ENCODE measurements around the gene YPEL2. TPM values are rescaled to one million over a fixed set of nuclear protein-coding genes. Genes with fewer than 3 reads are reported as not detected.
"Not testable (repeated sequence)": the region's sequence is repeated elsewhere in the genome, so short reads cannot be mapped to it uniquely, and the experiment has no call there.

YPEL2 gene
- total RNA-seq, 1 donor from 2014 or later = 41.1 TPM

DNA sequence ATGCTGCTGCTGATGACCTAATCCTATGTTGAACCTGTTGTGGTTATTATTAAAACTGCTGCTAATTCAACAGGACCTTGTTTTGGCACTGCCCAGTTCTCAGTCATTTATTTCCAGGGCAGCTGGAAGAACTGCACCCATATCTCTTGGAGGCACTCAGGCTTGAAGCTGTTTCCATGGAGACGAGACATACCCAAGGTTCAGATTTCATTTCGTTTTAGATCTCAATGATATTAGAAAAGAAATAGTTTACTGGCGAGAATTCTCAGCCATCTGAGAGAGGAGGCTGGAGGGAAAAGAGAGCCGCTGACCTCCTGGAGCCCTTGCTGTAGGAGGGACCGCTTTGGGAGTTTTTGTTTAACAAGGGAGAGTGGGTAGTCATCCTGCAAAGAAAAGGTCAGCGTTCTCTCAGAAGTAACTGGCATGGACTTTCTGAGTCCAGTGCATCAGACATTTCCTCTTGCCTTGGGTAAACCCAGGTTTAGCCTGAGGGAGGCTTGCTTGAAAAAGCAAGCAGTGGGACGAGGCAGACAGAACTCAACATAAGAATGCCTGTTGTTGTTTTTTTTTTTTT, 75.4 kb downstream of the YPEL2 start:
- H3K79me2 ChIP-seq (ENCODE audit: insufficient read depth, low read length) = no peaks in the 10 kb centered on the region
- peak; percentile 76 for DNase-seq (ENCODE audit: low read depth)
- TF ChIP-seq, protein P1, sequence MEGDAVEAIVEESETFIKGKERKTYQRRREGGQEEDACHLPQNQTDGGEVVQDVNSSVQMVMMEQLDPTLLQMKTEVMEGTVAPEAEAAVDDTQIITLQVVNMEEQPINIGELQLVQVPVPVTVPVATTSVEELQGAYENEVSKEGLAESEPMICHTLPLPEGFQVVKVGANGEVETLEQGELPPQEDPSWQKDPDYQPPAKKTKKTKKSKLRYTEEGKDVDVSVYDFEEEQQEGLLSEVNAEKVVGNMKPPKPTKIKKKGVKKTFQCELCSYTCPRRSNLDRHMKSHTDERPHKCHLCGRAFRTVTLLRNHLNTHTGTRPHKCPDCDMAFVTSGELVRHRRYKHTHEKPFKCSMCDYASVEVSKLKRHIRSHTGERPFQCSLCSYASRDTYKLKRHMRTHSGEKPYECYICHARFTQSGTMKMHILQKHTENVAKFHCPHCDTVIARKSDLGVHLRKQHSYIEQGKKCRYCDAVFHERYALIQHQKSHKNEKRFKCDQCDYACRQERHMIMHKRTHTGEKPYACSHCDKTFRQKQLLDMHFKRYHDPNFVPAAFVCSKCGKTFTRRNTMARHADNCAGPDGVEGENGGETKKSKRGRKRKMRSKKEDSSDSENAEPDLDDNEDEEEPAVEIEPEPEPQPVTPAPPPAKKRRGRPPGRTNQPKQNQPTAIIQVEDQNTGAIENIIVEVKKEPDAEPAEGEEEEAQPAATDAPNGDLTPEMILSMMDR (IDR thresholded peaks at IDR 0.05; ENCODE audit: insufficient read depth, low read depth, low read length) = no peak
- no peak for TF ChIP-seq EZH2 (IDR thresholded peaks at IDR 0.05; ENCODE audit: insufficient read depth, low read length)
- Mint-ChIP-seq H3K4me1 (ENCODE audit: low read depth, unreplicated experiment) (peaks cover 7% of the 10 kb centered on the region), H3K27me3 (ENCODE audit: low read depth, unreplicated experiment) (no peaks in the 10 kb centered on the region), H3K9me3 (ENCODE audit: unreplicated experiment) (no peaks in the 10 kb centered on the region), H3K36me3 (ENCODE audit: low read depth, unreplicated experiment) (peaks cover 9% of the 10 kb centered on the region), H3K27ac (ENCODE audit: unreplicated experiment) (peak overlapping the region; percentile 66), H3K4me3 (ENCODE audit: unreplicated experiment) (no peak overlapping the region)
- peak overlapping the region; percentile 40 for H3K4me2 ChIP-seq (ENCODE audit: low read length)
- H3K4me3 ChIP-seq (ENCODE audit: insufficient read depth, low read depth, low read length) = no peak overlapping the region
- H3K36me3 ChIP-seq (ENCODE audit: insufficient read depth, low read length) = no peaks in the 10 kb centered on the region
- H3K4me1 ChIP-seq (ENCODE audit: insufficient read depth, low read length) = peaks cover 8% of the 10 kb centered on the region
- peaks cover 5% of the 10 kb centered on the region for H3K9me3 ChIP-seq (ENCODE audit: insufficient read depth, low read depth, low read length)
- H3K9ac ChIP-seq (ENCODE audit: low read length) = no peak overlapping the region
- no peaks in the 10 kb centered on the region for H3K27me3 ChIP-seq (ENCODE audit: insufficient read depth, low read length)
- H2AFZ ChIP-seq (ENCODE audit: low read depth, low read length) = no peak overlapping the region
- H3K27ac ChIP-seq (ENCODE audit: low read depth, low read length) = no peak overlapping the region
- H4K20me1 ChIP-seq (ENCODE audit: insufficient read depth, low read length) = no peaks in the 10 kb centered on the region
- FAIRE-seq = no peak

DNA sequence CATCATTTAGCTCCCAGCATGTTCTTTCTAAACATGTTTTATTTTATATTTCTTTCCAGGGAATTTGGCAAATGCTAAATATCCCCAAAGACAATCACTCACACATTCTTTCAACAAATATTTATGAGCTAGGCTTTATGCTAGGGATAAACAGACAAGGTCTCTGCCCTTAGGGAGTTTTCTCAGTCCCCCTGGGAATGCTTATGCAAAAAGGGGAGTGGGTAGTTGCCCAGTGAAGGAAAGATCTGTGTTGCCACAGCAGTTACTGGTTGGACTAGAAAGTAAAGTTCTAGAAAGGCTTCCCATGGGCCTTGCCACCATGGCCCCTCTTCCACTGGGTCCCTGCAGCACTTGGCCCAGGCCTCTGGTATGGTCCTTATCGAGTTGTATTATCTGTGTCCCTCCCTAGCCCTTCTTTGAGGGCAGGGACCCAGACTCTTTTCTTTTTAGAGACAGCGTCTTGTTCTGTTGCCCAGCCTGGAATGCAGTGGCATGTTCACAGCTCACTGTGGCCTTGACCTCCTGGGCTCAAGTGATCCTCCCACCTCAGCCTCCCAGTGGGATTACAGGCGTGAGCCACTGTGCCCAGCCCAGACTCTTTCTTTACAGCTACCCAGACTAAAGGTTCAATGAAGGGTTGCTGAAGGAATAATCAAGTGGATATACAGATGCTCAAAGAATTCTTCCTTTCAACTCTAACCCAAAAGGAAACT, 78.0 kb downstream of the YPEL2 start:
- FAIRE-seq (no peak), DNase-seq (ENCODE audit: low read depth) (no peak)
- no peak overlapping the region for H3K9ac ChIP-seq (ENCODE audit: low read length)
- no peak overlapping the region for H2AFZ ChIP-seq (ENCODE audit: low read depth, low read length)
- H3K4me3 Mint-ChIP-seq (ENCODE audit: unreplicated experiment) = no peak overlapping the region
- no peaks in the 10 kb centered on the region for H4K20me1 ChIP-seq (ENCODE audit: insufficient read depth, low read length)
- peaks cover 7% of the 10 kb centered on the region for H3K36me3 Mint-ChIP-seq (ENCODE audit: low read depth, unreplicated experiment)
- H3K27ac Mint-ChIP-seq (ENCODE audit: unreplicated experiment) = no peak overlapping the region
- no peak overlapping the region for H3K4me3 ChIP-seq (ENCODE audit: insufficient read depth, low read depth, low read length)
- no peaks in the 10 kb centered on the region for H3K36me3 ChIP-seq (ENCODE audit: insufficient read depth, low read length)
- H3K4me2 ChIP-seq (ENCODE audit: low read length) = no peak overlapping the region
- H3K9me3 Mint-ChIP-seq (ENCODE audit: unreplicated experiment) = no peaks in the 10 kb centered on the region
- TF ChIP-seq, protein P1 (IDR thresholded peaks at IDR 0.05; ENCODE audit: insufficient read depth, low read depth, low read length) = no peak
- no peak for TF ChIP-seq EZH2 (IDR thresholded peaks at IDR 0.05; ENCODE audit: insufficient read depth, low read length)
- H3K27me3 ChIP-seq (ENCODE audit: insufficient read depth, low read length) = no peaks in the 10 kb centered on the region
- H3K79me2 ChIP-seq (ENCODE audit: insufficient read depth, low read length) = no peaks in the 10 kb centered on the region
- H3K4me1 Mint-ChIP-seq (ENCODE audit: low read depth, unreplicated experiment) = peaks cover 7% of the 10 kb centered on the region
- H3K9me3 ChIP-seq (ENCODE audit: insufficient read depth, low read depth, low read length) = peaks cover 5% of the 10 kb centered on the region
- no peaks in the 10 kb centered on the region for H3K27me3 Mint-ChIP-seq (ENCODE audit: low read depth, unreplicated experiment)
- H3K27ac ChIP-seq (ENCODE audit: low read depth, low read length) = no peak overlapping the region
- peaks cover 8% of the 10 kb centered on the region for H3K4me1 ChIP-seq (ENCODE audit: insufficient read depth, low read length)

DNA sequence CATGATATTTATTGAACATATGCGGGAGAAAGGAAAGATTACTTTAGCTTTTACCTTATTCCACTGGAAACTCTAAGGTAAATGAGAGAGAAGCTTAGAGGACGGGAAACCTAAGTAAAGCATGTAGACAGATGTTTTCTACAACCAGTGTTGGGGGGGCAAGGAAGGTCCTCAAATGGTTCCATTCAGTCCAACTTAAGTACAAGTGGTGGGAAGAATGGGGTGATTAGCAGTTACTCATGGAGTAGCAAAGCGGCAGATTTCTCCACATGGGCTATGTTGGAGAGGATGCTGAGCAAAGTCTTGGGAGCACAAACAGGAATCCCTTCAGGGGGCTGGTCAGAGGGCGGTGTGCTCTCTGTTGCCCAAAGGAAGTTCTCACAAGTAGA, 78.6 kb downstream of the YPEL2 start:
- H3K27ac ChIP-seq (ENCODE audit: low read depth, low read length) = no peak overlapping the region
- no peak overlapping the region for H3K4me2 ChIP-seq (ENCODE audit: low read length)
- H3K4me1 Mint-ChIP-seq (ENCODE audit: low read depth, unreplicated experiment) = peaks cover 7% of the 10 kb centered on the region
- H3K4me3 Mint-ChIP-seq (ENCODE audit: unreplicated experiment) = no peak overlapping the region
- FAIRE-seq (no peak), DNase-seq (ENCODE audit: low read depth) (no peak)
- H3K9me3 Mint-ChIP-seq (ENCODE audit: unreplicated experiment) = no peaks in the 10 kb centered on the region
- H3K27ac Mint-ChIP-seq (ENCODE audit: unreplicated experiment) = no peak overlapping the region
- H2AFZ ChIP-seq (ENCODE audit: low read depth, low read length) = no peak overlapping the region
- no peaks in the 10 kb centered on the region for H3K79me2 ChIP-seq (ENCODE audit: insufficient read depth, low read length)
- H3K4me1 ChIP-seq (ENCODE audit: insufficient read depth, low read length) = peaks cover 8% of the 10 kb centered on the region
- no peaks in the 10 kb centered on the region for H3K36me3 ChIP-seq (ENCODE audit: insufficient read depth, low read length)
- H3K9ac ChIP-seq (ENCODE audit: low read length) = no peak overlapping the region
- peaks cover 7% of the 10 kb centered on the region for H3K36me3 Mint-ChIP-seq (ENCODE audit: low read depth, unreplicated experiment)
- no peaks in the 10 kb centered on the region for H4K20me1 ChIP-seq (ENCODE audit: insufficient read depth, low read length)
- H3K27me3 ChIP-seq (ENCODE audit: insufficient read depth, low read length) = no peaks in the 10 kb centered on the region
- H3K4me3 ChIP-seq (ENCODE audit: insufficient read depth, low read depth, low read length) = no peak overlapping the region
- TF ChIP-seq, protein P1 (IDR thresholded peaks at IDR 0.05; ENCODE audit: insufficient read depth, low read depth, low read length) = no peak
- TF ChIP-seq EZH2 (IDR thresholded peaks at IDR 0.05; ENCODE audit: insufficient read depth, low read length) = no peak
- H3K9me3 ChIP-seq (ENCODE audit: insufficient read depth, low read depth, low read length) = peaks cover 5% of the 10 kb centered on the region
- H3K27me3 Mint-ChIP-seq (ENCODE audit: low read depth, unreplicated experiment) = no peaks in the 10 kb centered on the region

DNA sequence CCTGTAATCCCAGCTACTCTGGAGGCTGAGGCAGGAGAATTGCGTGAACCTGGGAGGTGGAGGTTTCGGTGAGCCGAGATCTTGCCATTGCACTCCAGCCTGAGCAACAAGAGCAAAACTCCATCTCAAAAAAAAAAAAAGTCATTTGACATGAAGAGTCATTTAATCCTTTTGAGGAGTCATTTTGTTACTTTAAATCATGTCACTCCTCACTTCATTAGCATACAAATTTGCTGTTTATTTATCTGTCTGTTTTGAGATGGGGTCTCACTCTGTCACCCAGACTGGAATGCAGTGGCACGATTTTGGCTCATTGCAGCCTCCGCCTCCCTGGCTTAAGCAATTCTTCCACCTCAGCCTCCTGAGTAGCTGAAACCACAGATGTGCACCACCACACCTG, 81.0 kb downstream of the YPEL2 start:
- H3K9ac ChIP-seq (ENCODE audit: low read length); H3K27ac ChIP-seq (ENCODE audit: low read depth, low read length); H3K4me2 ChIP-seq (ENCODE audit: low read length); H3K79me2 ChIP-seq (ENCODE audit: insufficient read depth, low read length); H3K27me3 ChIP-seq (ENCODE audit: insufficient read depth, low read length); FAIRE-seq; H2AFZ ChIP-seq (ENCODE audit: low read depth, low read length); H3K4me3 Mint-ChIP-seq (ENCODE audit: unreplicated experiment); H3K36me3 Mint-ChIP-seq (ENCODE audit: low read depth, unreplicated experiment); H4K20me1 ChIP-seq (ENCODE audit: insufficient read depth, low read length); H3K4me3 ChIP-seq (ENCODE audit: insufficient read depth, low read depth, low read length); DNase-seq (ENCODE audit: low read depth); H3K27ac Mint-ChIP-seq (ENCODE audit: unreplicated experiment); H3K4me1 ChIP-seq (ENCODE audit: insufficient read depth, low read length); H3K36me3 ChIP-seq (ENCODE audit: insufficient read depth, low read length); H3K9me3 Mint-ChIP-seq (ENCODE audit: unreplicated experiment); H3K9me3 ChIP-seq (ENCODE audit: insufficient read depth, low read depth, low read length); H3K4me1 Mint-ChIP-seq (ENCODE audit: low read depth, unreplicated experiment); H3K27me3 Mint-ChIP-seq (ENCODE audit: low read depth, unreplicated experiment): not testable (repeated sequence)

Data from astrocyte (in vitro differentiated cells and primary cell).